Cerebellar cortex (tissue), 1 donor: Measurements from ENCODE around the gene KIF26B.
A peak's percentile ranks its signal among the peaks of the same experiment; 100 is the strongest.

Experiments
- DNase-seq: peaks from one replicate; pipeline ENCODE4 v3.0.0-alpha.2; 2015; ENCODE audit warnings: low spot score

The KIF26B gene

DNA sequence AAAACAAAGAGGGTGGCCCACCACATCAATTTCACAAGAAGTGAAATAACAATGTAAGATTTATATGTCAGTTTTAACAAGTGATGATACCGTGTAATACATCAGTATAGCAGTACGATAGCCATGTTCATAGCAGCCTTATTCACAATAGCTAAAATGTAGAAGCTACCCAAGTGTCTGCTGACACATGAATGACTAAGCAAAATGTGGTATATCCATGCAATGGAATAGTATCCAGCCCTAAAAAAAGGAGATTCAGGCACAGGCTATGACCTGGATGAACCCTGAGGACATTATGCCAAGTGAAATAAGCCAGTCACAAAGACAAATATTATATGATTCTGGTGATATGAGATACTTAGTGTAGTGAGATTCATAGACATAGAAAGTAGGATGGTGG, 18.0 kb downstream of the KIF26B start:
- DNase-seq = no peak

- DNase-seq = no peak
Observed at GRCh38 chr1:245173446-245174211, 18.8 kb downstream of the KIF26B start.

GRCh38 chr1:245177071-245177900, 22.5 kb downstream of the KIF26B start:
- peak; percentile 17 for DNase-seq

GRCh38 chr1:245179706-245180105, 24.9 kb downstream of the KIF26B start:
- peak; percentile 45 for DNase-seq

- DNase-seq = no peak
Observed at GRCh38 chr1:245180496-245181157, 25.8 kb downstream of the KIF26B start.

DNA sequence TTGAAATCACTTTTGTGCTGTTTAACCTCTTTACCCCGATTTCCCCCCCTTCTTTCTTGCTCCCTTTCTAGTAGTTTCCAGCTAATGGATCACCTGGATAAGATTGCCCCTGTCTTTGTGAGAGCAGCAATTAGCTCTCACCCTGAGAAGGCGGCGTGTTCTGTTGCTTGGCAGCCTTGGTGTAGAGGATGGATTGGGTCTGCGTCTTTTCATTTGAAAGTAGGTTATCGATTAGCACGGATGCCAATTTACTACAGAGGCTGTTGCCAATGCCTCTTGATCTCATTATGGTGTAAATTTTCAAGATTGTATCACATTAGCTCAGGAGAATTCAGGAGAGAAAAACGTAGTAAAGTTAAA, 26.4 kb downstream of the KIF26B start:
- peak; percentile 13 for DNase-seq

DNA sequence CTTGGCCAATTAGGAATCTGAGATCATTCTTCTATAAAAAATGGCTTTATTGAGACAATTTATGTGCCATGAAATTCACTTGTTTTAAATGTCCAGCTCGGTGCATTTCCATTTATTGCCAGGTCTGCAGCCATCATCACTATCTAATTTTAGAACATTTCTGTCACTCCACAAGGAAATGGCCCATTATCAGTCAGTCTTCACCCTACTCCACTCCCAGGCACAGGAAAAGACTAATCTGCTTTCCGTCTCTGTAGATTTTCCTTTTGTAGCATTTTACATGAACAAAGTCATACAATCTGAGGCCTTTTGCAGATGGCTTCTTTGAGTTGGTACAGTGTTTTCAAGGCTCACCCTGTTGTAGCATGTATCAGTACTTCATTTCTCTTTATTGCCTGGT, 27.2 kb downstream of the KIF26B start:
- no peak for DNase-seq

- peak; percentile 63 for DNase-seq
Observed at GRCh38 chr1:245183429-245183828, 28.6 kb downstream of the KIF26B start.

DNA sequence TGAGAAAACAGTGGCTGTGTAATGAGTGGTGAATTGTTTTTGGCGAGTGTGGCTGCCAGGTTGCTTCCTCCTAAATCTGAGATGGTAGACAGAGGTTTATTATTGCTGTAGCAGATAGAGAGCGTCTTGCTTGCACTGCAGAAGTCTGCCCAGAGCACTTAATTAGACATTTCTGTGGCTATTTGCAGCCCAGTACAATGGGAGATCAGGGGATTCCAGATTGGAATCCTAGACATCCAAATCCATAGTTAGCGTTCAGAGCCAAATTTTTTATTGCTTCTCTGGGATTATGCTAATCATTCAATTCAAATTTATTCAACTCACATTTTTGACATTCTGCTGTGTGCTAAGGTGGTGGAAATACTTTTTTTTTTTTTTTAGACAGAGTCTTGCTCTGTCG, 30.0 kb downstream of the KIF26B start:
- no peak for DNase-seq

- DNase-seq = no peak
Observed at GRCh38 chr1:245188403-245188802, 33.6 kb downstream of the KIF26B start.

DNA sequence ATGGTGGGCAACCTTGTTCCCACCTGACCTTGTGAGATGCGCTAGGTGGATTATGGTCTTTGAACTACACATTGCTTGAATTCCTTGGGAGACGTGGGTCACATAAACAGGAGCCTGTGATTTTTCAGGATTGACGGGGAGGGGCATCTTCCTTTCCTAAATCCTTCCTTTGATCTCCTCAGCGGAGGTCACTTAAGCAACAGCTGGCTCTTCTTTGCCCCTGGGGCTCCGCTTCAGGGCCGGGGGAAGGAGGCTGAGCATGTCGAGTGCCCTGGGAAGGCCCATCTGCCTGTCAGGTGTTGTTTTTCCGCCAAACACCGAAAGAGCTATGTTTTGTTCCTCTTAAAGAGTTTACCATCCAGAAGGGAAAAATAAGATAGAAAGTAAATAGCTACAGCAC, 40.6 kb downstream of the KIF26B start:
- no peak for DNase-seq

DNA sequence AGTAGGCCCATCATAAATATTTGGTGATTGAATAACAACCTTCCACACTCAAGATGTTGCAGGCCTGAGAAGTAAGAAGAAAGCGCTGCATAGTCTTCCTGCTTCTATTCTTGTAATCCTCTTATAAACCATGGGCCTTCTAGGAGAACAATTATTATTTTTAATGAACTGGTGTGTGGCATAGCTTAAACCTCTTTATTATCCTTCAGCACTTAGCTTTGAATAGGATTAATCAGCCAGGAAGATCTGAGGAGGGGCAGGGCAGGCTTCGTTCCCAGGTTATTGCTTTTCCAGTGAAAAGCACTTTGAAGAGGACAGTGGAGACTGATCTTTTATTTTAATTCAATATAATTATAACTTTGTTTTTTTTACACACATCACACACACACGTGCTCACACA, 42.3 kb downstream of the KIF26B start:
- no peak for DNase-seq

- no peak for DNase-seq
Observed at GRCh38 chr1:245197911-245198379, 43.2 kb downstream of the KIF26B start.

- no peak for DNase-seq
Observed at GRCh38 chr1:245198748-245199516, 44.1 kb downstream of the KIF26B start.

DNA sequence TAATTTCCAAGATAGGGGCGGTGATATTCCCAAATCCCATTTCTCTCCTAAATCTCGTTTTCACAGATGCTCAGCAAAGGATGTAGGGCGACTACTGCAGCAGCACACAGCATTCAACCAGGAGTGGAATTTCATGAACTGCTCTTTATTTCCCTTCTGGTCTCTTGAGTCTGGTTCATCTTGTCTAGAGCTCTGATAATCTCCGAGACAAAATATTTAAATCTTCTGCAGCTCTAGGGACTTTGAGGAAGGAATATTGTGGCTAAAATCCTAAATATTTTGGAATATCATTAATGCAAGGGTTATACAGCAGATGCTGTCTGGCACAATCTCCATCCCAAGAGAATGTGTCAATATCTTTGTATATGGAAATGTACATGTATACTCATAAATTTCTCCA, 45.4 kb downstream of the KIF26B start:
- no peak for DNase-seq

- DNase-seq = no peak
Observed at GRCh38 chr1:245201201-245201600, 46.4 kb downstream of the KIF26B start.

DNA sequence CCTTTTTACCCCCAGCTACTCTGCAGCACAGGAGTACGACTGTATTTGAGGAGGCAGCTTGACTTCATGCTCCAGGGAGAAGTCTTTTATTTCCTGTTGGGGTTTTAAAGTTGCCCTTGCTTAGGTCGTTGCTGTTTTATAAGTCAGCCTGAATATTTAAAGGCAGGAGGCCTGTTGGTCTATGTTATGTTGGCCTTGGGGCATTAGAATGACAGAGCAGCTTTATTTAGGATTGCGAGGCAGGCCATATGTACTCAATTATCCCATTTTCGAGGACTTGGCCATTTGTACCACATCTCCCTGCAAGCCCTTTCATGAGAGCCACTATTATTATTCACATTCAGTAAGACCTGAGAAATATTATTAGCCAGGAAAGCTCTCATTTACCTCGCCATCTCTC, 47.0 kb downstream of the KIF26B start:
- no peak for DNase-seq

GRCh38 chr1:245205396-245205795, 50.6 kb downstream of the KIF26B start:
- DNase-seq = no peak

DNA sequence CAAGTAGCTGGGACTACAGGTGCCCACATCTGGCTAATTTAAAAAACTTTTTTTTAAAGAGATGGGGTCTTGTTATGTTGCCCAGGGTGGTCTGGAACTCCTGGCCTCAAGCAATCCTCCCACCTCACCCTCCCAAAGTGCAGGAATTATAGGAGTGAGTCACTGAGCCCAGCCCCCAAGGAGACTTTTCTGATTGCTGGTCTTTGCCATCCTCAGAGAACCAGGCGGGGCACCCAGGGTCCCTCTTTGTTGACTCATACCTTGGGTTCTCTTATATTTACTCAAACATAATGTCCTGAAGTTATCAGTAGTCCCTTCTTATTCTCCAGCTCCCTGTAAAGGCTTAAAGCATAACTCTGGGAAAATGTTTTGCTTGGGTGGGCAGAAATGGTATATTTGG, 51.1 kb downstream of the KIF26B start:
- no peak for DNase-seq

DNA sequence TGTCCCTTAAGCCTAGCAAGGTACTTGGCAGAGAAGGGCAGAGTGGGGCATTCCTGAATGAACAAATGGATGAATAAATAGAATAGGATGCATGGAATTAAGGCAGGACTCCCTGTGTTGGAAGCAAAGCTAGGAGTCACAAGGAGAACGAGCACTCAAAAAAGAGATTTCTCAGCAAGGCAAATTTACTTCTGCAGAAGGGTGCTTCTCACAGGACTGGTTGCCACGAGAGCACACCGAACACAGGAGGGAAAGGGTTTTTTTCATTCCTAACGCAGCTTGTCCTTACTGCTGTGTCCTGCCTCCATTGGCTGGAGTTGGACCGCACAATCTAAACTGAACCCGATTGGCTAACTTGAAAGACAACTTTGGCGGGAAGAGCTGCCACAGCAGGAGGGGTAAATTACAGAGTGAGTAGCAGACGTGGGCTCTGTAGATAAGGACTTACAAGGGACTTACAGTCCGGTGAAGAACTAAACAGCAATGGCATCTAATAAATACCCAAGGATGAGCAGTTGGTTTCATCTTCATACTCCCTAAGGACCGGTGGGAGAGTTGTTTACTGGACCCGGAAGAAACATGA, 52.4 kb downstream of the KIF26B start:
- DNase-seq = no peak

- DNase-seq = peak; percentile 77
Observed at GRCh38 chr1:245207801-245208200, 53.0 kb downstream of the KIF26B start.
